Measurements from ENCODE around the gene PCGF2.
A peak's percentile ranks its signal among the peaks of the same experiment; 100 is the strongest.

PCGF2 gene

DNA sequence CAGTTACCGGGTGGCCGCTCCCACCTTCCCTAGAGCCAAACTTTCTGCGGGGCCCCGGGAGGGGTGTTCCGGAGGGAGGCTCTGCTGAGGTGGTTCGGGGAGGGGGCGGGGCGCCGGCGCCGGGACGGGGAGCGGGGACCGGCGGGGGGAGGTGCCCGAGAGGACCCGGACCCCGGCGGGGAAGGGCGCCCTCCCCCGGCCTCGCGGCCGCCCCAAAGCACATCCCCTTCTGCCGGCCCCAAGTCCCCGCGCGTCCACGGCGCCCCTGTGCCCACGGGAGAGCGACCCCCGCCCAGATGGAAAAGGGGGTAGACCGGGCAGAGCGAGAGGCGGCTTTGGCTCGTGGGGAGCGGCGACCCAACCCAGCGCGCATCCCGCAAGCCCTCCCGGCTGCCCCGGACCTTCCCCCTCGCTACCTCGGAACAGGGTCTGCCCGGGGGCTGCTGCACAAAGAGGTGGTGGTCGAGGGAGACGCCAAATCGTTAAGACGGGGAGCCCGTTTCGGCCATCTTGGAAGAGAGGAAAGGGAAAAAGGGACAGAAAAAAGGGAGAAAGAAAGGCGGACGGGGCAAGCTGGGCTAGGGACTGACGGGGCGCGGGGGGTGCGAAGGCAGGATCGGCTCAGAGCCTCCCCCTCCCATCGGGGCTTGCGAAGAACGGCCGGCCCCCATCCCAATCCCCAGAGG lies 530 bp downstream of the PCGF2 start:
- peak overlapping the region; percentile 82 for H3K4me3 Mint-ChIP-seq
- no peaks in the 10 kb centered on the region for H3K9me3 Mint-ChIP-seq
- peaks cover 35% of the 10 kb centered on the region for H3K4me1 Mint-ChIP-seq (ENCODE audit: low read depth)
- no peak for DNase-seq (ENCODE audit: low spot score)
- no peak overlapping the region for H3K27ac Mint-ChIP-seq
- H3K27me3 Mint-ChIP-seq (ENCODE audit: low read depth): peaks cover 42% of the 10 kb centered on the region
- peaks cover 4% of the 10 kb centered on the region for H3K36me3 Mint-ChIP-seq (ENCODE audit: low read depth)

DNA sequence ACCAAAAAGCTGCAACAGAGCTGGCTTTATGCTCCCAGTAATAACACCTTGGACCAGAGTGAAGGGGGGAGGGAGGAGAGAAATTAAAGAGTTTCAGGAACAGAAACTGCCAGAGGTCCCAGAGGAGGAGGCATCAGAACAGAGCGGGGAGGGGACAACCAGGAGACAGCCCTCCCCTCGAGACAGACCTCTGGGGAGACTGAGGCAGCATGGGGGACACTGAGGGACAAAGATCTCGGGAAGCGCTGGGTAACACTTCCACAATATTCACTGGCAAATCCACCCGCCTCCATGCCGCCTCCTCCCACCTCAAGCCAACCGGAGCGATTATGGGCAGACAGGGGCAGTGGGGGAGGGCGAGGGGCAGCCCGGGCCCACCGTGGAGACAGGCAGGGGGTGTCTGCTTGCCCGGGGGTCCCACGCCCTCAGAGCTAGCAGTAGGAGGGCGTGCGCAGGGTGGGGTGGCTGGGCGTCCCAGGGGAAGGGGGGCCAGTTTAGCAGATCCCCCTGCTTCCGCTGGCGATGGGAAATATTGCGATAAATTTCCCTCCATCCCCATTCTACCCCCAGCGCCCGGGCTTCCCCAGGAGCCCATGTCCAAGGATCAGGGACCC lies 1.2 kb downstream of the PCGF2 start:
- peaks cover 42% of the 10 kb centered on the region for H3K27me3 Mint-ChIP-seq (ENCODE audit: low read depth)
- no peak for DNase-seq (ENCODE audit: low spot score)
- peaks cover 2% of the 10 kb centered on the region for H3K36me3 Mint-ChIP-seq (ENCODE audit: low read depth)
- peak overlapping the region; percentile 74 for H3K4me3 Mint-ChIP-seq
- H3K4me1 Mint-ChIP-seq (ENCODE audit: low read depth): peaks cover 38% of the 10 kb centered on the region
- H3K9me3 Mint-ChIP-seq: no peaks in the 10 kb centered on the region
- peak overlapping the region; percentile 56 for H3K27ac Mint-ChIP-seq

DNA sequence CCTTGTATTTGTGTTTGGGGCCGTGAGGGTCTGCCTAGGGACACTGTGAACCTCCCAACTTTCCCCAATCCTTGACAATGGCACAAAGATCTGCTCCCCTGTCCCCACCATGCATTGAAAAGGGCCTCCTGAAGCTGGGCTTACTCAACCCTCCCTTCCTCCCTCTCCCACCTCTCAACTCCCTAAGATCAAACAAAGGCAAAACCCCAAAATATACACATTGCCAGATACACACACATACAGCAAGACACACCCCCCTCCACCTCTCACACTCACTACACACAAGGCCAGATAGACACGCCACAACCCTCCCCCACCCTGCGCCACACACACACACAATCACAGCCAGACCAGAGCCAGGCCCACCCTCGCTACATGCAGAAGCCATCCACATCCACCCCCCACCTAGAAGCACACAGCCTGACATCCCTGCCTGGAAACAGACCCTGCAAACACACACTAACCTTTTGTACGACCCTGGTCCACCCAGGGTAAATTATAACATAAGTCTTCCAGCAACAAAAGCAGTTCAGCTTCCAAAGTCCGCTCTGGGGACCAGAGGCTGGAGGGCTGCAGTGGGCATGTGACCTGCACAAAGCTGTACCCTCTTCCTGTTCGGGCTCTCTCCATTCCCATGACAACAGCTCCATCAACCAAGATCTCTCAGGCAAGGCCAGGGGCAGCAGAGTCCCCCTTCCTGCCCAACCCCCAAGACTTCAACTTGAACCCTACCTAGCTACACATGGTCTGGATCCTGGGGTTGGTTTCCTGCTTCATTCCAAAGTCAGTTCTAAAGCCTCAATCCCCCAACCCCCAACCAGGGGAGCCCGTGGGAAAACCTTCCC lies 1.9 kb downstream of the PCGF2 start:
- Mint-ChIP-seq H3K27me3 (ENCODE audit: low read depth) (peaks cover 39% of the 10 kb centered on the region), H3K27ac (peak overlapping the region; percentile 56), H3K4me1 (ENCODE audit: low read depth) (peaks cover 33% of the 10 kb centered on the region), H3K36me3 (ENCODE audit: low read depth) (no peaks in the 10 kb centered on the region), H3K4me3 (peak overlapping the region; percentile 74), H3K9me3 (no peaks in the 10 kb centered on the region)
- no peak for DNase-seq (ENCODE audit: low spot score)

DNA sequence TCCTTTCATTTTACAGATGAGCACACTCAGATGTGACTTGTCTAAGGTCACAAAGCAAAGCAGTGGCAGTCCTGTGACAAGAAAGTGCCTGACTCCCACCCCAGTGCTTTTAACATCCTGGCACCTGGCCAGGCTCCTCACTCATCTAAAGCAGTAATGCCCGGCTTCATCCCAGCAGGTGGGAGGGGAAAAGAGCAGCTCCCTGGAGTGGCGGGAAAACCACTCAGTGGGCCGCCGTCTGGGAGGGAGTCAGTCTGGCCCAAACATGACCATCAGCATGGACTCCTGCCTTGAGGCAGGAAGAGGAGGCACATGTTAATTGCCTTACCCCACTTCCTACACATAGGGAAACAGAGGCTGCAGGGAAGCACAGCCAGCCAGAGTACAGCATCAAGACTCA lies 2.6 kb downstream of the PCGF2 start:
- no peaks in the 10 kb centered on the region for H3K9me3 Mint-ChIP-seq
- DNase-seq (ENCODE audit: low spot score): no peak
- peak overlapping the region; percentile 74 for H3K4me3 Mint-ChIP-seq
- no peaks in the 10 kb centered on the region for H3K36me3 Mint-ChIP-seq (ENCODE audit: low read depth)
- H3K27me3 Mint-ChIP-seq (ENCODE audit: low read depth): peaks cover 32% of the 10 kb centered on the region
- peaks cover 27% of the 10 kb centered on the region for H3K4me1 Mint-ChIP-seq (ENCODE audit: low read depth)
- no peak overlapping the region for H3K27ac Mint-ChIP-seq

DNA sequence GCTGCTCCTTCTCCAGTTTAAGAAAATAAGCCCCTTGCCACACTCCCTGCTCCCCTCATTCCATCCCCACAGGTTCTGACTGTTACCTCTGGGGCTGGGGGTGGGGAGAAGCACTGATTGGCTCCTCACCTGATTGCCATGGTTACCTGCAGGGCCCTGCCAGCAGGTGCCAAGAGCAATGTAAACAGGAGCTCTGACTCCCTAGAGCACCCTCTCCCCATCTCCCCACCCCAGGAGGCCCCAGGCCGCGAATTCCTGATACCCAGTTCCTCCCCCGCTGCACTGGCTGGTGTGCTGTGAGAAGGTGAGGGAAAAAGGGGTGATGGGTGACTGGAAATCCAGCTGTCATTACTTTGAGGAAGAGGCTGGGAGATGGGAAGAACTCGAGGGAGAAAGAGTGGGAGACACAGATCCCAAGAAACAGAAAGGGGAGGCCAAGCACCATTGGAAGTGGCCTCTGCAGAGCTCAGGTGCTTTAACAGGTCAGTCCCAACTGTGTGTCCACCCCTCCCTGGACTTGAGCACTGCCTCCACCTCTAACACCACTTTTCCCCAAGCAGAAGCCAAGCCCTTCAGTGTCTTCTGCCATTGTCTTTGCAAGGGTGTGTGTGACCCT lies 4.5 kb downstream of the PCGF2 start:
- no peak overlapping the region for H3K4me3 Mint-ChIP-seq
- H3K9me3 Mint-ChIP-seq: no peaks in the 10 kb centered on the region
- H3K36me3 Mint-ChIP-seq (ENCODE audit: low read depth): no peaks in the 10 kb centered on the region
- H3K27me3 Mint-ChIP-seq (ENCODE audit: low read depth): peaks cover 21% of the 10 kb centered on the region
- peaks cover 21% of the 10 kb centered on the region for H3K4me1 Mint-ChIP-seq (ENCODE audit: low read depth)
- no peak overlapping the region for H3K27ac Mint-ChIP-seq
- no peak for DNase-seq (ENCODE audit: low spot score)

DNA sequence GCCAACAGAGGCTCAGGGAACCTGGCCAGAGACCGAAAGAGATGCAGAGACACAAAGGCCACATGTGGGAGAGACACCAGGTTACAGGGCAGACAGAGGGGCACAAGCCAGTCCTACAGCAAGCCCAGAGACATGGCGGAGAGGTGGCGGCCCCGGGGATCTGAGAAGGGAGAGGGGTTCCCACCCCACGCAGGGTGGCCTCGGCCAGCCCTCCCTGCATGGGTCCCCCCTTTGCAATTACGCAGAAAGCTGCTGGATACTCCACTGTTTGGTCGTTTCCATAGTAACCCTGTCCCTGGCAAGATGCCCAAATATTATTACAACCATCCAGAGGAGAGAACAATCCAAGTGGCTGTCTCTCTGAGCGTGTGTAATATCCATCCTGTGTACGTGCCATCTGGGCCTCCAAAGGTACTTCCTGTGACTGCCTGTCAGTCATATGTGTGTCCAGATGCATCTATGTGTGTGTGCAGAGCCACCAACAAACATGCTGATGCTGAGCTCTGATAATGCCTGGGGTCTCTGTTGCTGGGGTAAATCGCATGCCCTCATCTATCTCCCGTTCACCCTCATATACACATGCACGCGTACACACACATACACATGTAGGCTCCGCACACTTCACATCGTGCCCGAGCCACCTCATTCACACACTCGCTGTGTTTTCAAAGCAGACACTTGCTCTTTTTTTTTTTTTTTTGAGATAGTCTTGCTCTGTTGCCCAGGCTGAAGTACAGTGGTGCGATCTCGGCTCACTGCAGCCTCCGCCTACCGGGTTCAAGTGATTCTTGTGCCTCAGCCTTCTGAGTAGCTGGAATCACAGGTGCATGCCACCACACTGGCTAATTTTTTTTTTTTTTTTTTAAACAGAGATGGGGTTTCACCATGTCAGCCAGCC lies 5.5 kb downstream of the PCGF2 start:
- H3K27me3 Mint-ChIP-seq (ENCODE audit: low read depth): peaks cover 19% of the 10 kb centered on the region
- peaks cover 23% of the 10 kb centered on the region for H3K4me1 Mint-ChIP-seq (ENCODE audit: low read depth)
- peak overlapping the region; percentile 1 for H3K27ac Mint-ChIP-seq
- no peaks in the 10 kb centered on the region for H3K36me3 Mint-ChIP-seq (ENCODE audit: low read depth)
- H3K4me3 Mint-ChIP-seq: peak overlapping the region; percentile 7
- no peak for DNase-seq (ENCODE audit: low spot score)
- H3K9me3 Mint-ChIP-seq: no peaks in the 10 kb centered on the region

DNA sequence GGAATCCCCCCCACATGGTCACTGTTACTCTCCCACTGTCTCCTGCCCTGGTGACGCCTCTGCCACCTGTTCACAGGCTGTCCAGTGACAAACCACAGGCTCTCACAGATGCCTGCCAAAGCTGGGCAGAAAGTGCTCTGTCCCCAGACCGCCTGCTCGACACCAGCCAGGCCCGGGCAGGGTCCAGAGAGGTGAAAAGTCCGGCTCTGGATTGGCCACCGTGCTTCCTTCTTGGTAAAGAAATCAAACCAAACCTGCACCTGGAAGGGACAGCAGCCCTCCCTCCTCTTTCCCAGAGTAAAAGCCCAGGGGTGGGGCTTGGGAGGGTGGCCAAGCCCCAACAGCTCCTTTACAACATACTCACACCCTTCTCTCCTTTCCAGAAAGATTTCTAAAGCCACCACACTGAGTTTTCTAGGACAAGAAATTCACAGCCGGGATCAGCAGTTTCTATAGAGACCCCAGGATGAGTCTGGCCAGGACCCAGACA lies 6.2 kb downstream of the PCGF2 start:
- Mint-ChIP-seq H3K4me3 (no peak overlapping the region), H3K4me1 (ENCODE audit: low read depth) (peaks cover 23% of the 10 kb centered on the region), H3K27me3 (ENCODE audit: low read depth) (peaks cover 19% of the 10 kb centered on the region), H3K27ac (peak overlapping the region; percentile 32), H3K36me3 (ENCODE audit: low read depth) (no peaks in the 10 kb centered on the region), H3K9me3 (no peaks in the 10 kb centered on the region)
- no peak for DNase-seq (ENCODE audit: low spot score)

DNA sequence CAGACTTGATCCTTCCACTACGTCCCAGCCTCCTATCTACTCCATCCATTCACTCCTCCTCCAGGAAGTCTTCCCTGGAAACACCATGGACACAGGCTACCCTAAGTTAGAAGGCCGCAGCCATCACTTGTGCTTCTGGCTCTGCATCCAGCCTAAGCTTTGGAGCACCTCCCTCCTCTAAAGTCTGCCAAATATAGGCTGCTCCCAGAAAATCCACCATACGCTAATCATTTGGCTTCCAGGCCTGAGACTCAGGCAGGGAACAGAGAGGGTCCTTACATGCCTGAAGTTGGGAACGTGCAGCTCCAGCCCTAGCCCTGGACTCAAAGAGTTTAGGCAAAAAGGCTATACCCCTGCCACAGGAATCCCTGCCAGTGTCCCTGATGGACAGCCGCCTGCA lies 6.7 kb downstream of the PCGF2 start:
- Mint-ChIP-seq H3K36me3 (ENCODE audit: low read depth) (no peaks in the 10 kb centered on the region), H3K4me3 (no peak overlapping the region), H3K9me3 (no peaks in the 10 kb centered on the region), H3K4me1 (ENCODE audit: low read depth) (peaks cover 19% of the 10 kb centered on the region), H3K27me3 (ENCODE audit: low read depth) (peaks cover 14% of the 10 kb centered on the region), H3K27ac (no peak overlapping the region)
- DNase-seq (ENCODE audit: low spot score): no peak

DNA sequence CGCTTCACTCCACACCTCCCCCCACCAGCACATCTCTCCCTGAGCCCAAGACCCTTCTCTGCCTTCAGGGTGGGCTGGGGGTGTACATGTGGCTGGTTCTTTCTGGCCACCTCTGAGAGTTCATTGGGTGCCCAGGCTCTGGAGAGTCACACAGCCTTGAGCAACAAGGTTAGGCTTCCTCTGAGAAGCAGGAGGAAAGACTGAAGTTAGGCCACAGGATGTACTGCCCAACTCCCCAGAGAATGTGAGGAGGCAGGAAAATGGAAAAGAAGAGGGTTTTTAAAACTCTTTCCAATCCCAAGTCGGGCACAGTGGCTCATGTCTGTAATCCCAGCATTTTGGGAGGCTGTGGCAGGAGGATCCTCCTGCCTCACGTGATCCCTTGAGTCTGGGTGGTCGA lies 7.3 kb downstream of the PCGF2 start:
- Mint-ChIP-seq H3K9me3 (no peaks in the 10 kb centered on the region), H3K36me3 (ENCODE audit: low read depth) (no peaks in the 10 kb centered on the region), H3K4me3 (no peak overlapping the region), H3K27me3 (ENCODE audit: low read depth) (peaks cover 8% of the 10 kb centered on the region), H3K27ac (no peak overlapping the region), H3K4me1 (ENCODE audit: low read depth) (peaks cover 13% of the 10 kb centered on the region)
- no peak for DNase-seq (ENCODE audit: low spot score)

DNA sequence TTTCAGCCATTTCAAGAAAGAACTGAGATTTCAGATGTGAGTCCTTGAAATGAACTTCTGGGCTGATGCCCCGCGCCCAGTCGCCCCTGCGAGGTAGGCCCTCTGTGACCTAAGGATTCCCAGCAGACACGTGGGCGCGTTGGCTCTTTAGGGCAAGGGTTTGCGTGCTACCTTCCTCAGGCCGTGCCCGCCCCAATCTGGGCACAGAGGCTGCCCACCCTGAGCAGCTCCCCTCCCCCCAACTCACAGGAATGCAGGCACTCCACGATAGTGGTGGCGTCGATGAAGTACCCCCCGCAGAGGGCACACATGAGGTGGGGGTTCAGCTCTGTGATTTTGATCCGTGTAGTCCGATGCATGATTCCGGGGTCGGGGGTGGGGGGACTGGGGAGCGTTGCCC lies 8.1 kb downstream of the PCGF2 start:
- Mint-ChIP-seq H3K9me3 (no peaks in the 10 kb centered on the region), H3K27ac (no peak overlapping the region), H3K27me3 (ENCODE audit: low read depth) (peaks cover 4% of the 10 kb centered on the region), H3K4me3 (no peak overlapping the region), H3K36me3 (ENCODE audit: low read depth) (no peaks in the 10 kb centered on the region), H3K4me1 (ENCODE audit: low read depth) (peaks cover 11% of the 10 kb centered on the region)
- no peak for DNase-seq (ENCODE audit: low spot score)

DNA sequence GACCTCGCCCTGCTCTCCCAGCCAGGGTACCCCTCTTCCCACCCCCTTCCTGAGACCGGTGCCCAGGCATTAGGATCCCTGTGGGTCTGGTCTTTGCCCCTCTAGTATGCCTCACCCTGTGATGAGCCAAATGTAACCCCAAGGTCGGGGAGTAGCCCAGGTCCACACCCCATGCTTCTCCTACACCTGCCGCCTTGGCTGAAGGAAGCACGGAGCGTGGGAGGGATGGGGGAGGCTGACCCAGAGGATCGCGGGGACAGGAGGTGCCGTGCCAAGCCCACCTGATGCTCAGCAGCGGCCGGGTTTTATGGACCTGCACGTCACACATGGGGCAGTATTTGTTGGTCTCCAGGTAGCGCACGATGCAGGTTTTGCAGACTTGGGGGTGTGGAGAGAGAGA lies 8.8 kb downstream of the PCGF2 start:
- H3K27ac Mint-ChIP-seq: no peak overlapping the region
- no peak overlapping the region for H3K4me3 Mint-ChIP-seq

DNA sequence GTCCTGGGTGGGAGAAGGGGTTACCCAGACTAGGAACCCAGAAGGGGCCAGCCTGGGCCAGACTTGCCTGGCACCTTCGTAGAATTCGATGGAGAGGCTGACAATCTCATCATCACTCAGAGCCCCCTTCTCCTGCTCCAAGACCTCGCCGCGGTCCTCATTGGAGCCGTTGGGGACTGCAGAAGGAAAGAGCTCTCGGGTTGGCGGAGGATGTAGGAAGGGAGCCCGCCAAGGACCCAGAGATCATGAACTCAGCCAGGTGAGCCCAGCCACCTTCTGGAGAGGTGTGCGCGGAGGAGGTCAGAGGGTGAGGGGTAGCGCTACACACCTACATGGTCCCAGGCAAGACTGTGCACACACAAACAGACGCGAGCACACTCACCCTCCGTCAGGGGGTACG lies 9.4 kb downstream of the PCGF2 start:
- Mint-ChIP-seq H3K4me1 (ENCODE audit: low read depth) (peaks cover 17% of the 10 kb centered on the region), H3K27ac (no peak overlapping the region), H3K9me3 (no peaks in the 10 kb centered on the region), H3K27me3 (ENCODE audit: low read depth) (no peaks in the 10 kb centered on the region), H3K4me3 (no peak overlapping the region), H3K36me3 (ENCODE audit: low read depth) (peaks cover 2% of the 10 kb centered on the region)
- DNase-seq (ENCODE audit: low spot score): no peak

More for the DNA sequence above, 8.8 kb downstream of the PCGF2 start:
- DNase-seq (ENCODE audit: low spot score): no peak
- Mint-ChIP-seq H3K36me3 (ENCODE audit: low read depth) (peaks cover 2% of the 10 kb centered on the region), H3K4me1 (ENCODE audit: low read depth) (peaks cover 14% of the 10 kb centered on the region), H3K27me3 (ENCODE audit: low read depth) (no peaks in the 10 kb centered on the region), H3K9me3 (no peaks in the 10 kb centered on the region)

DNA sequence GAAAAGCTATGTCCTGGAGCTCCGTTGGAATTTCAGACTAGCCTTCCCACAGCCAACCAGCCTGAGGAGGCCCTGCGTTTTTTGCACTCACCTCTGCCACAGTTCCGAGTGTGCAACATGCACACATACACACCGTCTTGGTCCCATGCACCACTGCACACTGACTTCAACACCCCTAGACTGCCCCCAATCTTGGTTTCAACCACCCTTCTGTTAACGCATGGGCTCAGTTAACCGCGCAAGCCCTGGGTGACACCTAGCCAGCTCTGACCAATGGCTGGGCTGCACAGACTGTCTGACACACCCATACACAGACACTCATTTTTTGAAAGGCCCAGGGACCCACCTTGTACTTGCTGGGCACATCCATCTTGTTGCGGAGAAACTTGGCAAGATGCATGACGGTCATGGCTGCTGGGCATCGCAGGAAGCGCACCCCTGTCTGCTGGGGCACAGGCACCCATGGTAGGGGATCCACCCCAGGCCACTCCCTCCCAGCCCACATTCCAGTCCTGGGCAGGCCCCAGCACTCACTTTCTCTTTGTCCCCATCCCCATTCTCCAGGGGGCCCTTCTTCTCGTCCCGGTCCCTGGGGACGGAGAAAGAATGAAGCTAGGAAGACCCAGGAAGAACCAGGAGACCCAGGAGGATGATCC lies 10.0 kb downstream of the PCGF2 start:
- H3K9me3 Mint-ChIP-seq: no peaks in the 10 kb centered on the region
- H3K4me3 Mint-ChIP-seq: no peak overlapping the region
- no peak for DNase-seq (ENCODE audit: low spot score)
- H3K36me3 Mint-ChIP-seq (ENCODE audit: low read depth): peaks cover 5% of the 10 kb centered on the region
- peaks cover 20% of the 10 kb centered on the region for H3K4me1 Mint-ChIP-seq (ENCODE audit: low read depth)
- no peak overlapping the region for H3K27ac Mint-ChIP-seq
- H3K27me3 Mint-ChIP-seq (ENCODE audit: low read depth): no peaks in the 10 kb centered on the region

Data from T-helper 2 cell treated with Interferon-gamma antibody and Interleukin-4, amounts not matched to agents 5 μg/mL and 100 μg/mL, for 36 hours (primary cell).